ENCODE results near the gene ZRANB1. TPM values are rescaled to one million over a fixed set of nuclear protein-coding genes. Genes with fewer than 3 reads are reported as not detected.

Gene ZRANB1
- total and polyA plus RNA-seq, 2 of the 13 experiments (the other 11 are each of a cell fraction or from before 2014, with no cell fraction given) = 10.3 to 19.6 TPM

DNA sequence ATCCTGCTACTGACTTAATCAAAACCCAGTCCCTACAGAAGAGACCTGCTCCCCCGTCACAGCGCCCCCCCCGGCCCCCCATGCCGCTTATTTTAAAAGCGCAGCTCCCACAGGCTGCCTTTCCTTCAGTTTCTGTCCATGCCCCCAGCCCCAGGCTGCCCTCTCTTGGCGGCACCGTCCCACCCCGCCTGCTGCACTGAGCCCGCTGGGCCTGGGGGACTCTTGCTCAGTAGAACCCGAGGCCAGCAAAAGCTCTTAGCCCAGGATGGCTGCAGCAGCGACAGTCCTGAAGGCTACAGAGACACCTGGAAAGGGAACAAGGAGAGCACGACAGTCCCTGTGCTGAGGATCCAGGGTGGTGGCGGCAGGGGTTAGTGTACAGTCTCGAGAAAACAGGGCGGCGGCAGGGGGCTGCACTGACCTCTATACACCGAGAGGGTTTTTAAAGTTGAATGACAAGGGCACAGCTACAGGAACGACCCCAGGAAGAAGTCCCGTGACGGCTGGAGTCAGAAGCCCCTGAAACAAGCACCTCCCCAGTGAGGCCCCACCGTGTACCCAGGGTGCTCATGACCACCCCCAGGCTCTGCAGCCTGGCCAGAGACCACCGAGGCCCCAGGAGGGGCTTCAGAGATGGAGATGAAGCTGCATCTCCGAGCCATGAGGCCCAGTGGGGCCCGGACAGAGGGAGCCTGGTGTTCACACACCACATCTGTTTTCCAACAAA is 54.4 kb downstream of the ZRANB1 start:
- BruUV-seq (replicated peaks) = no TSS peak
- DNase-seq (ENCODE audit: low spot score) (no peak), ATAC-seq (no peak), FAIRE-seq (no peak)
- no peaks in the 10 kb centered on the region for H3K79me2 ChIP-seq (ENCODE audit: insufficient read depth, low read length)
- H3K9ac ChIP-seq (ENCODE audit: insufficient read depth, low read depth, low read length) = no peak overlapping the region
- ChIA-PET CTCF (ENCODE audit: low intra/inter-chr PET ratio, low total read pairs) (no interaction called here), POLR2A (no interaction called here)
- WGBS (ENCODE audit: low lambda C conversion rate) = 36% methylated on average over 22 of the region's 24 CpGs
- H3K4me3 ChIP-seq (replicated peaks in 1 of 3; ENCODE audit: insufficient read depth in 1 of 3, low read depth in 2 of 3, low read length in 3 of 3) = no peak overlapping the region
- H3K4me2 ChIP-seq (ENCODE audit: low read depth, low read length) = no peak overlapping the region
- in situ Hi-C loops (cut with HindIII; ENCODE audit: extremely low pct_ligation_motif_present, low pct_unique_long_range_greater_than_20kb) (no loop called here), intact Hi-C loops (cut with micrococcal nuclease; ENCODE audit: unreplicated experiment) (no loop called here)
- H3K9me3 ChIP-seq (ENCODE audit: low read length) = no peaks in the 10 kb centered on the region
- H3K4me1 ChIP-seq (ENCODE audit: insufficient read depth, low read length) = peaks cover 15% of the 10 kb centered on the region
- peaks cover 0 to under 1% of the 10 kb centered on the region in 2 experiments; a peak in 1 of 5 replicates for H3K36me3 ChIP-seq (replicated peaks in 1 of 2; ENCODE audit: control insufficient read depth in 1 of 2, insufficient read depth in 2 of 2, low read length in 2 of 2)
- no peak overlapping the region for H3K27ac ChIP-seq (ENCODE audit: extremely low read length, insufficient read depth, low read length)
- no peaks in the 10 kb centered on the region; the same call in 1 of the 2 replicates for H4K20me1 ChIP-seq (ENCODE audit: insufficient read depth, low read length)
- TF ChIP-seq EZH2 (conservative IDR thresholded peaks at IDR 0.05; ENCODE audit: low read depth, low read length) (no peak), SOX5 (CRISPR knock-in tag; IDR thresholded peaks at IDR 0.05; ENCODE audit: borderline replicate concordance) (no peak), AGO2 (optimal IDR thresholded peaks at IDR 0.05; ENCODE audit: low read depth, low read length) (peak; percentile 13), ZBTB1 (CRISPR knock-in tag; IDR thresholded peaks at IDR 0.05; ENCODE audit: borderline replicate concordance) (no peak)
- TF ChIP-seq, protein P1, sequence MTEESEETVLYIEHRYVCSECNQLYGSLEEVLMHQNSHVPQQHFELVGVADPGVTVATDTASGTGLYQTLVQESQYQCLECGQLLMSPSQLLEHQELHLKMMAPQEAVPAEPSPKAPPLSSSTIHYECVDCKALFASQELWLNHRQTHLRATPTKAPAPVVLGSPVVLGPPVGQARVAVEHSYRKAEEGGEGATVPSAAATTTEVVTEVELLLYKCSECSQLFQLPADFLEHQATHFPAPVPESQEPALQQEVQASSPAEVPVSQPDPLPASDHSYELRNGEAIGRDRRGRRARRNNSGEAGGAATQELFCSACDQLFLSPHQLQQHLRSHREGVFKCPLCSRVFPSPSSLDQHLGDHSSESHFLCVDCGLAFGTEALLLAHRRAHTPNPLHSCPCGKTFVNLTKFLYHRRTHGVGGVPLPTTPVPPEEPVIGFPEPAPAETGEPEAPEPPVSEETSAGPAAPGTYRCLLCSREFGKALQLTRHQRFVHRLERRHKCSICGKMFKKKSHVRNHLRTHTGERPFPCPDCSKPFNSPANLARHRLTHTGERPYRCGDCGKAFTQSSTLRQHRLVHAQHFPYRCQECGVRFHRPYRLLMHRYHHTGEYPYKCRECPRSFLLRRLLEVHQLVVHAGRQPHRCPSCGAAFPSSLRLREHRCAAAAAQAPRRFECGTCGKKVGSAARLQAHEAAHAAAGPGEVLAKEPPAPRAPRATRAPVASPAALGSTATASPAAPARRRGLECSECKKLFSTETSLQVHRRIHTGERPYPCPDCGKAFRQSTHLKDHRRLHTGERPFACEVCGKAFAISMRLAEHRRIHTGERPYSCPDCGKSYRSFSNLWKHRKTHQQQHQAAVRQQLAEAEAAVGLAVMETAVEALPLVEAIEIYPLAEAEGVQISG (CRISPR knock-in tag; IDR thresholded peaks at IDR 0.05) = no peak
- TF ChIP-seq, protein P2, sequence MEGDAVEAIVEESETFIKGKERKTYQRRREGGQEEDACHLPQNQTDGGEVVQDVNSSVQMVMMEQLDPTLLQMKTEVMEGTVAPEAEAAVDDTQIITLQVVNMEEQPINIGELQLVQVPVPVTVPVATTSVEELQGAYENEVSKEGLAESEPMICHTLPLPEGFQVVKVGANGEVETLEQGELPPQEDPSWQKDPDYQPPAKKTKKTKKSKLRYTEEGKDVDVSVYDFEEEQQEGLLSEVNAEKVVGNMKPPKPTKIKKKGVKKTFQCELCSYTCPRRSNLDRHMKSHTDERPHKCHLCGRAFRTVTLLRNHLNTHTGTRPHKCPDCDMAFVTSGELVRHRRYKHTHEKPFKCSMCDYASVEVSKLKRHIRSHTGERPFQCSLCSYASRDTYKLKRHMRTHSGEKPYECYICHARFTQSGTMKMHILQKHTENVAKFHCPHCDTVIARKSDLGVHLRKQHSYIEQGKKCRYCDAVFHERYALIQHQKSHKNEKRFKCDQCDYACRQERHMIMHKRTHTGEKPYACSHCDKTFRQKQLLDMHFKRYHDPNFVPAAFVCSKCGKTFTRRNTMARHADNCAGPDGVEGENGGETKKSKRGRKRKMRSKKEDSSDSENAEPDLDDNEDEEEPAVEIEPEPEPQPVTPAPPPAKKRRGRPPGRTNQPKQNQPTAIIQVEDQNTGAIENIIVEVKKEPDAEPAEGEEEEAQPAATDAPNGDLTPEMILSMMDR (CRISPR knock-in tag; IDR thresholded peaks at IDR 0.05) = peak; percentile 13; the same call in 1 of the 2 replicates
- peaks cover 8 to 38% of the 10 kb centered on the region in 2 experiments; a peak in 3 of 5 replicates for H3K27me3 ChIP-seq (ENCODE audit: control insufficient read depth in 1 of 2, insufficient read depth in 2 of 2, low read length in 2 of 2)
- H2AFZ ChIP-seq (ENCODE audit: low read length) = no peak overlapping the region

Measured in HepG2 (cell line).